Effector memory CD8-positive, alpha-beta T cell (primary cell): Measurements from ENCODE around the gene DCTN1.
A peak's percentile ranks its signal among the peaks of the same experiment; 100 is the strongest.

Experiments used
- ATAC-seq: fragments of 150-1000 bp; cut with Tn5 transposase; replicated peaks from 2 replicates; pipeline ENCODE4 v1.10.0; 2021; ENCODE audit warnings: mild to moderate bottlenecking, moderate library complexity
- DNase-seq, 3 experiments: peaks; one replicate each; pipeline ENCODE4 v3.0.0; 2021
- H3K27ac Mint-ChIP-seq, 2 donors: one replicate each; pipeline ENCODE4 v1.8.0; 2022; ENCODE audit warnings: mild to moderate bottlenecking in 2 of 2, mixed read lengths in 2 of 2, moderate library complexity in 2 of 2
- H3K27me3 Mint-ChIP-seq, 2 donors: one replicate each; pipeline ENCODE4 v1.8.0; 2022; ENCODE audit warnings: mixed read lengths in 2 of 2
- H3K36me3 Mint-ChIP-seq: one replicate; pipeline ENCODE4 v1.8.0; 2022; ENCODE audit warnings: mild to moderate bottlenecking, moderate library complexity, mixed read lengths; ENCODE audit not compliant: insufficient read depth
- H3K4me1 Mint-ChIP-seq, 2 donors: one replicate each; pipeline ENCODE4 v1.8.0; 2022; ENCODE audit warnings: low read depth in 2 of 2, mixed read lengths in 2 of 2
- H3K4me3 Mint-ChIP-seq, 2 donors: one replicate each; pipeline ENCODE4 v1.8.0; 2022; ENCODE audit warnings: mild to moderate bottlenecking in 2 of 2, mixed read lengths in 2 of 2, moderate library complexity in 2 of 2
- H3K9me3 Mint-ChIP-seq, 2 donors: one replicate each; pipeline ENCODE4 v1.8.0; 2022; ENCODE audit warnings: mixed read lengths in 2 of 2

The DCTN1 gene

GRCh38 chr2:74419345-74419744 lies 39.2 kb upstream of the DCTN1 start:
- peaks cover 0 to 6% of the 10 kb centered on the region in 2 donors for H3K27me3 Mint-ChIP-seq
- H3K27ac Mint-ChIP-seq: no peak overlapping the region
- no peak overlapping the region for H3K4me3 Mint-ChIP-seq
- peaks cover 25% of the 10 kb centered on the region in 2 donors for H3K4me1 Mint-ChIP-seq
- H3K36me3 Mint-ChIP-seq: peaks cover 21% of the 10 kb centered on the region
- no peaks in the 10 kb centered on the region for H3K9me3 Mint-ChIP-seq
- DNase-seq (no peak), ATAC-seq (no peak)

DNA sequence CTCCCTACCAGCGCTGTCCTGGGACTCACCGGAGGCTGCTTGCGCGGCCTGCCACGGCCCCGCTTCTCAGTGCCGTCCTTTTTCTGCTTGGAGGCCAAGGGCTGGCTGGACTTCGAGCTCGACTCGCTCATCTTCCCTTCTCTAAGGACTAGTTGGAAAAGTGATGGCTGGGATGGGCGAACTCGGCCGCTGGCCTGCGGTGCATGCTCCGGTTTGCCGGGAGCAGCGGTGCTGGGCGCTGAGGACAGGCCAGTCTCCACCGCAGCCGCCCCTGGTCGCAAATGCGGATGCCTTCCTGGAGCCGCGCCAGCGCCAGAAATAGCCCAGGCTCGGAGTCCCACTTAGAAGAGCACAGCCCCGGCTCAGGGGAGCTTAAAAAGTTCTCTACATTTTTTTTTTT lies 38.2 kb upstream of the DCTN1 start:
- Mint-ChIP-seq H3K4me3 (no peak overlapping the region), H3K36me3 (peaks cover 21% of the 10 kb centered on the region), H3K4me1 (peaks cover 21 to 25% of the 10 kb centered on the region in 2 donors), H3K27me3 (peaks cover 8 to 16% of the 10 kb centered on the region in 2 donors), H3K27ac (no peak overlapping the region), H3K9me3 (no peaks in the 10 kb centered on the region)
- DNase-seq (no peak), ATAC-seq (no peak)

GRCh38 chr2:74417763-74418162 lies 37.7 kb upstream of the DCTN1 start:
- ATAC-seq (no peak), DNase-seq (no peak)
- Mint-ChIP-seq H3K4me1 (peaks cover 16 to 20% of the 10 kb centered on the region in 2 donors), H3K9me3 (no peaks in the 10 kb centered on the region), H3K27ac (no peak overlapping the region), H3K4me3 (no peak overlapping the region), H3K36me3 (peaks cover 18% of the 10 kb centered on the region), H3K27me3 (peaks cover 10 to 22% of the 10 kb centered on the region in 2 donors)

DNA sequence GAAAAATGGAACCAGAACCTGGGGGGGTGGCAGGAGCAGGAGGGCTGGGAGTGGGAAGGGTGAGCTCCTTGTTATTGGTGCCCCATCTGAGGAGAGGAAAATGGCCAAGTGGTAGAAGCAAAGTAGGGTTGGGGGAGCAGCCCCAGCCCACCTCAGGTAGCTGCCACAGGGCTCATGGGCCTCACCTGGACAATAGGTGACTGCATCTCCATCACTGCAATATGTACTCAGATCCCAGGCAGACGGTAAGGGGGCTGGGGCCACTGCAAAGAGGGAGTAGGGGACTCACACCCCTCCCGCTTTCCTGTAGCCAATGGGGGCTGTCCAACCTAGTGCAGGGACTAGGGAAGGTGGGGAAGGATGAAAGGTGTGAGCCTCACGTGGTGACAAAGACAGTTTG lies 37.1 kb upstream of the DCTN1 start:
- ATAC-seq (no peak), DNase-seq (no peak)
- peaks cover 12% of the 10 kb centered on the region for H3K36me3 Mint-ChIP-seq
- peaks cover 11 to 14% of the 10 kb centered on the region in 2 donors for H3K4me1 Mint-ChIP-seq
- no peak overlapping the region for H3K27ac Mint-ChIP-seq
- no peaks in the 10 kb centered on the region for H3K9me3 Mint-ChIP-seq
- no peak overlapping the region for H3K4me3 Mint-ChIP-seq
- H3K27me3 Mint-ChIP-seq: peaks cover 10 to 27% of the 10 kb centered on the region in 2 donors

- DNase-seq (no peak), ATAC-seq (no peak)
- Mint-ChIP-seq H3K27ac (no peak overlapping the region), H3K27me3 (peaks cover 10 to 31% of the 10 kb centered on the region in 2 donors), H3K4me1 (peaks cover 7 to 10% of the 10 kb centered on the region in 2 donors), H3K9me3 (no peaks in the 10 kb centered on the region), H3K36me3 (peaks cover 8% of the 10 kb centered on the region), H3K4me3 (no peak overlapping the region)
Measured at GRCh38 chr2:74416778-74417177, 36.7 kb upstream of the DCTN1 start.

GRCh38 chr2:74415762-74416395 lies 35.8 kb upstream of the DCTN1 start:
- no peak for DNase-seq

GRCh38 chr2:74414881-74415761 lies 35.0 kb upstream of the DCTN1 start:
- DNase-seq (no peak), ATAC-seq (peak; percentile 60)
- Mint-ChIP-seq H3K27ac (no peak overlapping the region), H3K9me3 (no peaks in the 10 kb centered on the region), H3K4me3 (peak overlapping the region in 1 of 2 donors; percentile 60), H3K36me3 (no peaks in the 10 kb centered on the region), H3K27me3 (peaks cover 14 to 44% of the 10 kb centered on the region in 2 donors), H3K4me1 (peaks cover 0 to 5% of the 10 kb centered on the region in 2 donors)

More at GRCh38 chr2:74415762-74416395, 35.8 kb upstream of the DCTN1 start:
- peaks cover under 1 to 5% of the 10 kb centered on the region in 2 donors for H3K4me1 Mint-ChIP-seq
- H3K27me3 Mint-ChIP-seq: peaks cover 12 to 40% of the 10 kb centered on the region in 2 donors
- ATAC-seq: no peak
- H3K27ac Mint-ChIP-seq: no peak overlapping the region
- H3K4me3 Mint-ChIP-seq: peak overlapping the region in 1 of 2 donors; percentile 60
- H3K36me3 Mint-ChIP-seq: no peaks in the 10 kb centered on the region
- no peaks in the 10 kb centered on the region for H3K9me3 Mint-ChIP-seq

GRCh38 chr2:74414441-74414840 lies 34.3 kb upstream of the DCTN1 start:
- H3K4me3 Mint-ChIP-seq: peak overlapping the region in 1 of 2 donors; percentile 60

GRCh38 chr2:74413001-74413698 lies 33.0 kb upstream of the DCTN1 start:
- no peaks in the 10 kb centered on the region for H3K9me3 Mint-ChIP-seq
- peaks cover 18 to 62% of the 10 kb centered on the region in 2 donors for H3K27me3 Mint-ChIP-seq
- H3K27ac Mint-ChIP-seq: no peak overlapping the region
- H3K4me1 Mint-ChIP-seq: peaks cover 0 to 5% of the 10 kb centered on the region in 2 donors
- DNase-seq: no peak
- H3K36me3 Mint-ChIP-seq: no peaks in the 10 kb centered on the region
- no peak overlapping the region for H3K4me3 Mint-ChIP-seq
- no peak for ATAC-seq

More at GRCh38 chr2:74414441-74414840, 34.3 kb upstream of the DCTN1 start:
- Mint-ChIP-seq H3K4me1 (peaks cover 0 to 5% of the 10 kb centered on the region in 2 donors), H3K27ac (no peak overlapping the region), H3K27me3 (peaks cover 14 to 49% of the 10 kb centered on the region in 2 donors), H3K36me3 (no peaks in the 10 kb centered on the region), H3K9me3 (no peaks in the 10 kb centered on the region)
- DNase-seq (no peak), ATAC-seq (no peak)

- ATAC-seq (no peak), DNase-seq (no peak)
- Mint-ChIP-seq H3K4me3 (no peak overlapping the region), H3K27me3 (peaks cover 10 to 49% of the 10 kb centered on the region in 2 donors), H3K9me3 (no peaks in the 10 kb centered on the region), H3K27ac (no peak overlapping the region), H3K36me3 (no peaks in the 10 kb centered on the region), H3K4me1 (no peaks in the 10 kb centered on the region)
Measured at GRCh38 chr2:74407682-74408081, 27.6 kb upstream of the DCTN1 start.

- DNase-seq: no peak
- no peaks in the 10 kb centered on the region for H3K9me3 Mint-ChIP-seq
- H3K36me3 Mint-ChIP-seq: no peaks in the 10 kb centered on the region
- H3K4me1 Mint-ChIP-seq: no peaks in the 10 kb centered on the region
- no peak overlapping the region for H3K4me3 Mint-ChIP-seq
- peaks cover 18 to 33% of the 10 kb centered on the region in 2 donors for H3K27me3 Mint-ChIP-seq
- H3K27ac Mint-ChIP-seq: no peak overlapping the region
- no peak for ATAC-seq
Measured at GRCh38 chr2:74406035-74406434, 25.9 kb upstream of the DCTN1 start.

DNA sequence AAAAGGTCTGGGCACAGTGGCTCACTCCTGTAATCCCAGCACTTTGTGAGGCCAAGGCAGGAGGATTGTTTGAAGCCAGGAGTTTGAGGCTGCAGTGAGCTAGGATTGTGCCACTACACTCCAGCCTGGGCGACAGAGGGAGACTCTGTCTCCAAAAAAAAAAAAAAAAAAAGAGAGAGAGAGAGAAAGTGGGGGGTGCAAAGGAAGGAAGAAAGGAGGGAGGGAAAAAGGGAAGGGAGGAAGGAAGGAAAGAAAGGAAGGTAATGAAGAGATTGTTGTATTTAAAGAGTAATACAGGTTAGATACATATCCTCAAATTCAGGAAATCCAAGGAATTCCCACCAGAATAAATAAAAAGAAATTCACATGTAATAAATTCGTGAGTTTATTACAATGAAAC lies 21.8 kb upstream of the DCTN1 start:
- DNase-seq (no peak), ATAC-seq (no peak)
- Mint-ChIP-seq H3K4me3 (no peak overlapping the region), H3K4me1 (no peaks in the 10 kb centered on the region), H3K9me3 (no peaks in the 10 kb centered on the region), H3K27me3 (peaks cover 10 to 17% of the 10 kb centered on the region in 2 donors), H3K36me3 (no peaks in the 10 kb centered on the region), H3K27ac (no peak overlapping the region)

DNA sequence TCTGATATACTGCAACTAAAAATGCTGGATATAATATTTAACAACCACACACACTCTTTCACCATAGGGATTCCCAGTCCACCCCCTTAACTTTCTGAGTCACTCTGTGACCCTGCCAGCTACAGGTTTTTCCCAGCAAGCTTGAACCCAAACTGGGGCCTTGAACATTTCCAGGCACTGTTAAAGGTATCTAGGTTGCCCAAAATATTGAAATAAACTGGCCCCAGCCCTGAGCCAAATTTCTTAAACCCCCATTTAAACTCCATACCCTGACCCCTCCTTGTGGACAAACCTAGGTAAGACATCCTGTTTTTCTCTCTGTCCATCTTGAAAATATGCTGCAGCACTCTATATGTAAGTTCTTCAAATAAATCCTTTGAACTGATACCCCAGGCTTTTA lies 19.7 kb upstream of the DCTN1 start:
- ATAC-seq (peak; percentile 70), DNase-seq (peak in 2 of 3 experiments; percentile 17 to 36)
- peaks cover 17 to 23% of the 10 kb centered on the region in 2 donors for H3K27me3 Mint-ChIP-seq
- H3K27ac Mint-ChIP-seq: no peak overlapping the region
- no peaks in the 10 kb centered on the region for H3K4me1 Mint-ChIP-seq
- no peak overlapping the region for H3K4me3 Mint-ChIP-seq
- no peaks in the 10 kb centered on the region for H3K36me3 Mint-ChIP-seq
- no peaks in the 10 kb centered on the region for H3K9me3 Mint-ChIP-seq
